ENCODE measurements around the gene CBARP.

Gene CBARP

GRCh38 chr19:1239796-1240737 lies 2.3 kb upstream of the CBARP start:
- peak overlapping the region; percentile 45 for H3K4me3 ChIP-seq (ENCODE audit: low read depth, low read length)

DNA sequence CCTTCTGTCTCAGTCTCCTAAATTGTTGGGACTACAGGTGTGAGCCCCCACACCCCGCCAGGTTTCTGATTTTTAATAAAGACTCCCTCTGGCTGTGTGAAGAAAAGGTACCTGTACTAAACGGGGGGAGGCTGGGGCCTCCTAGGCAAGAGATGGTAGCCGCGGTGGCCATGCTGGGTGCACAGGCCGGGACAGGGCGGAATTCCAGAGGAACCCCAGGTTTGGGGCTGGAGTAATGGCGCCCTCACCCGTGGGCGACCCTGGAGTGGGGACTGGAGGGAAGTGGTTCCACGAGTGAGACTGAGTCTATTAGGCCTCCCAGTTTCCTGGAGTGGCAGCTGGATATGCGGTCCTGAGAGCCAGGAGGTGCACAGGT lies 1.6 kb upstream of the CBARP start:
- H3K4me3 ChIP-seq (ENCODE audit: low read depth, low read length): no peak overlapping the region

DNA sequence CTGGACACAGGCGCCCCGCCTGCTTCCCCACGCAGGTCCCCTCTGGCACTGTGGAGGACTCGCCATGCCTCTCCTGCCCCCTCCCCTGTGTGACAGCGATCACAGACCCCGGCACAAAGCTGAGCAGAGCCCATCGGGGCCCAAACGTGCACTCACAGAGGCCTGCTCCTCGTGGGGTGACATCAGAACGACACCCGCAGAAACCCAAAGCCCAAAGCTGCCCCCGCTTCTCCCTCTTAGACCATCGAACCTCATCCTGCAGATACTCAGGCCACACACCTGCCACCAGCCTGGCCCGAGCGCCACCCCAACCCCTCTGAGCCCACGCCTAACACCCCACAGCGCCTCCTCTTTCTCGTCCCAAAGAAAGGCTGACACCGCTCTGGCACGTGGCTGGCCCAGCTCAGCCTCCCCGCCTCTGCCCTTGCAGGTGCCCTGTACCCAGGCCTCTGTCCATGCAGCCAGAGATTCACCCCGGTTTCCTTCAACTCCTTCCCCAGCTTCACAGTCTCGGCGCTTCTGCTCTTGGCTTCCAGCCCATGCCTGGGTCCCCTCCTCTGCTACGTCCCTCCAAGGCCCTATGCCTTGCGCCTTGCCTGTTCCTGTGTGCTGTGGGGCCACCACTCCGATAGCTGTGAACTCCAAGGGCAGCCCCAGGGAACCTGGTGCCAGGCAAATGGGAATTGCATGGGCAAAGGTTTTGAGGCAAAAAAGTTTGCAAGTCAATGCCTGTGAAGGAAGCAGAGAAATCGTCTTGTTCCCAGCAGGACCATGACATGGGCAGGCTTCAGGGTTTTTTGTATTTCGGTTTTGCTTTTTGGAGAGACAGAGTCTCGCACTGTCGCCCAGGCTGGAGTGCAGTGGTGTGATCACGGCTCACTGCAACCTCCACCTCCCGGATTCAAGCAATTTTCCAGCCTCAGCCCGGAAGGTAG lies 831 bp upstream of the CBARP start:
- H3K4me3 ChIP-seq (ENCODE audit: low read depth, low read length): peak overlapping the region; percentile 27

- peak overlapping the region; percentile 69 for H3K4me3 ChIP-seq (ENCODE audit: low read depth, low read length)
Observed at GRCh38 chr19:1237027-1237659, 662 bp downstream of the CBARP start.

DNA sequence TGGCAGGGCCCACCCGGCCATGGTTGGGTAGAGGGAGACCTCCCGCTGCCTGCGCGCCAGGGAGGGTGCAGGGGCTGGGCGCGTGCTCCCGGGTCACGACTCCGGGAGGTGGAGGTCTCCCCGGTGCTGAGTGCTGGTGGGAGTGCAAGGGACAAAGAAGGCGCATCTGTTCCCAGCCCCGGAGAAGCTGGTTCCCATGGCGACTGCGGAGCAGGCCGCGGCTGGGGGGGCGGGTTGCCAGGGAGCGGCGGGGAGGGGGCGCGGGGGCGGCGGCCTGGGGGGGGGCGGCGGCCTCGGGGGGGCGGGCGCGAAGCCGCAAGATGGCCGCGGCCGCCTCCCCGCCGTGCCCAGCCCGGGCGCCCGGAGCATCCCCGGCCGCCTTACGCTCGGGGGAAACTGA lies 1.2 kb downstream of the CBARP start:
- peak overlapping the region; percentile 69 for H3K4me3 ChIP-seq (ENCODE audit: low read depth, low read length)

- H3K4me3 ChIP-seq (ENCODE audit: low read depth, low read length): no peak overlapping the region
Observed at GRCh38 chr19:1235625-1236538, 1.9 kb downstream of the CBARP start.

DNA sequence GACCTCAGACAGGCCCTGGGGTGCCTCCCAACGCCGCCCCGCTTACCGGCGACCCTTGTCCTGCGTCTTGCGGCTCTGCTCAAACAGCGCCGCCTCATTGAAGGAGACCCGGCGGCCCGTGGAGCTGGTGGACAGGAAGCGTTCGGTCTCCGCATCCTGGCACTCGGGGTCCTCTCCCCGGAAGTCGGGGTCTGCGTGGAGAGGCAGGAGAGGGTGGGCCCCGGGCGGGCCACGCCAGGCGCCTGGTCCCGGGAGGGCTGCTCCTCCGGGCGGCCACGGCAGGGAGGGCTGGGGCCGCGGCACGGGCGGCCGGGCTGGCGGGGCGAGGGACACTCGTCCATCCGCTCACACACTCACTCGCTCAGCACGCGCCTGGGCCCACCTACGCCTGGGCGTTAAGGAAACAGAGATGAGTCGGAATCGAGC lies 2.8 kb downstream of the CBARP start:
- H3K4me3 ChIP-seq (ENCODE audit: low read depth, low read length): no peak overlapping the region

- no peak overlapping the region for H3K4me3 ChIP-seq (ENCODE audit: low read depth, low read length)
Observed at GRCh38 chr19:1234051-1234954, 3.5 kb downstream of the CBARP start.

GRCh38 chr19:1233115-1233667 lies 4.6 kb downstream of the CBARP start:
- H3K4me3 ChIP-seq (ENCODE audit: low read depth, low read length): no peak overlapping the region

GRCh38 chr19:1232652-1233072 lies 5.1 kb downstream of the CBARP start:
- no peak overlapping the region for H3K4me3 ChIP-seq (ENCODE audit: low read depth, low read length)

DNA sequence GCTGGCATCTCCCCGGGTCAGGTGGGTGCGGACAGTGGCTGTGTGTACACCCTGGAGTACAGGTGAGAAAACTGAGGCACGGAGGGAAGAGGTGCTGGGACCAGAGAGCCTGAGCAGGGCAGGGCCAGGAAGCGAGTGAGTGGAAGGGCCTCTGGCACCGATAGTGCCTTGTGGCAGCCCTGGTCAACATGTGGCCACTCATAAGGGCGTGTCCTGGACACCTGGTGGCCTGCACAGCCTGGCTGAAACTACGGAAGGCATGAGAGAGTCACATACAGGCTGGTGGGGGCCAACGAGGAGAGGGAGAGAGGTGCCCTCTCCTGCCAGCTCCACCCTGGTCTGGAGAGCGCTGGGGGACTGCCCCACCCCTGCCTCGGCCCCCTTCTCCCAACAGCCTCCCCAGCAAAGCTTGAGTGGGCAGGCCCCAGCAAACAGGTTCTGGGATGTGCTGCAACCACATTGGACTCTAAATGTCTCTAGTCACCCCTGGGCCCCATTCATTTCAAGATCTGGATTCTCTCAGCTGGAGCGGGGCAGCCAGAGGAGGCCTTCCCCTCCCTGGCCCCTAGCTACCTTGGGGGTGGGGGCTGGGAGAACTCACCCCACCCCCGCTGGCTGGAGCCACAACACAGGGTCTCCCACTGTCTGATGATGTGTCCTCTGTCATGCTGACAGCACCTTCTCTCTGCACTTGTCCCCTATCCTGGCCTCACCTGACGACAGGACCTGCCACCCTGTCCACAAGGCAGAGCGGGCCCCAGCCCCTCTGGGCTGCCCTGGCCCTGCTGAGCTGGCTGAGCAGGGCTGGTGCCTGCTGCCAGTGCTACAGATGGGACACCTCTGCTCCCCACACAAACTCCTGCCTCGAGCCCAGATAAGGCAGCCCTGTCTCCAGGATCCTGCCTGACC lies 5.8 kb downstream of the CBARP start:
- no peak overlapping the region for H3K4me3 ChIP-seq (ENCODE audit: low read depth, low read length)

DNA sequence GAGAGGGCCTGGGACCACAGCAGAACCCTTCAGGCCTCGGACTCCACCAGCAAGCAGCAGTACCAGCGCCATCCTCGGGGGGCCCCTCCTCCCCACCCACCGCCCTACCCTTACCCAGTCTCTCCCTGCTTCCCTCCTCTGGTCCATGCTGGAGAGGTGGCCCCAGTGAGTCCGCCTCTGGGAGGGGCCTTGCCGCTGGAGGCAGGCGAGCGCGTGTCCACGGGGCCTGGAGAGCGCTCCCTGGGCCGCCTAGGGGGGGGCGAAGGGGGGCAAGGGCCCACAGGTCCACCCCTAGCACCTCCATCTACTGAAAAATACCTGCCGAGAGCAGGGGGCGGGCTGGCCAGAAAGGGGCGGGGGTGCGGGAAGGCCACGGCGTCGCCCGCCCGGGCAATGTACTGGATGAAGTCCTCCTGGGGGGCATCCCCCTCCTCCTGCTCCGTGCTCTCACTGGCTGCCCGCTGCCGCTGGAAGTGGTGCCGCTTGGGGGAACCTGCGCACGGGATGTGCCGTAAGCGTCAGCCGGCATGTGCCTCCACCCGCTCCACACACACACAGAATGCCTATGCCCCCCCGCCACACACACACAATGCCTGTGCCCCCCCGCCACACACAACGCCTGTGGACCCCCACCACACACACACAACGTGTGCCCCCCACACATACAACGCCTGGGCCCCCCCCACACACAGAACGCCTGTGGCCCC lies 6.9 kb downstream of the CBARP start:
- H3K4me3 ChIP-seq (ENCODE audit: low read depth, low read length): no peak overlapping the region

- H3K4me3 ChIP-seq (ENCODE audit: low read depth, low read length): no peak overlapping the region
Observed at GRCh38 chr19:1229924-1230782, 7.7 kb downstream of the CBARP start.

- H3K4me3 ChIP-seq (ENCODE audit: low read depth, low read length): no peak overlapping the region
Observed at GRCh38 chr19:1229056-1229923, 8.5 kb downstream of the CBARP start.
